ENCODE measurements around the gene LASP1NB.

DNA sequence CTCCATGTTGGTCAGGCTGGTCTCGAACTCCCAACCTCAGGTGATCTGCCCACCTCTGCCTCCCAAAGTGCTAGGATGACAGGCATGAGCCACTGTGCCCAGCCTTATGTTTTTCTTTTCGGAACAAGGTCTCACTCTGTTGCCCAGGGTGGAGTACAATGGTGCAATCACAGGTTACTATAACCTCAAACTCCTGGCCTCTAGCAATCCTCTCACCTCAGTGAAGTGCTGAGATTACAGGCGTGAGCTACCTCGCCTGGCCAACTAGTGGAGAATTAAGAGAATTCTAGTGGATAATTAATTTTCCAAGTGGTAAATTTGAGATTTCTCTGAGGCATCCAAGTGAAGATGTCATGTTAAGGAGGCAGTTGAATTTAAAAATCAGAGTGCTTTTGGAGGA, 44.7 kb downstream of the LASP1NB start:
- TF ChIP-seq POLR2A (IDR thresholded peaks at IDR 0.05; ENCODE audit: low read length): no peak
- TF ChIP-seq GATA1 (IDR thresholded peaks at IDR 0.05; ENCODE audit: low read depth, low read length): no peak

Measured in erythroblast (primary cell).